Stimulated activated CD4-positive, alpha-beta T cell treated with anti-CD3 and anti-CD28 coated beads, TNF-alpha, amount 100 ng/mL, for 24 hours (primary cell): ENCODE measurements around the gene SERTM2.
"Not testable (repeated sequence)": the region's sequence is repeated elsewhere in the genome, so short reads cannot be mapped to it uniquely, and the experiment has no call there.

Source experiments
- DNase-seq, 3 experiments: peaks; one replicate each; pipeline ENCODE4 v3.0.0-alpha.2; 2020; ENCODE audit warnings: low read depth in 3 of 3

Gene SERTM2

GRCh38 chrX:111511477-111511876 lies at the start of gene SERTM2:
SERTM2 (plus strand) TSS chrX:111511645; CDS start chrX:111518858, 7,213 bp downstream.
- DNase-seq, result no peak

GRCh38 chrX:111465669-111466068 lies 45.8 kb upstream of the SERTM2 start:
- DNase-seq, result no peak

GRCh38 chrX:111467896-111468295 lies 43.5 kb upstream of the SERTM2 start:
- DNase-seq, result no peak

- DNase-seq, result no peak
Measured at GRCh38 chrX:111470681-111471403, 40.6 kb upstream of the SERTM2 start.

- DNase-seq, result no peak
Measured at GRCh38 chrX:111481896-111482295, 29.5 kb upstream of the SERTM2 start.

GRCh38 chrX:111483135-111483534 lies 28.3 kb upstream of the SERTM2 start:
- DNase-seq, result no peak

GRCh38 chrX:111483881-111484280 lies 27.6 kb upstream of the SERTM2 start:
- DNase-seq, result no peak

- DNase-seq, result no peak
Measured at GRCh38 chrX:111490688-111491087, 20.8 kb upstream of the SERTM2 start.

GRCh38 chrX:111492085-111492484 lies 19.4 kb upstream of the SERTM2 start:
- no peak for DNase-seq

- no peak for DNase-seq
Measured at GRCh38 chrX:111498538-111499103, 12.8 kb upstream of the SERTM2 start.

GRCh38 chrX:111503485-111503993 lies 7.9 kb upstream of the SERTM2 start:
- DNase-seq, result no peak

GRCh38 chrX:111504941-111505340 lies 6.5 kb upstream of the SERTM2 start:
- no peak for DNase-seq

- no peak for DNase-seq
Measured at GRCh38 chrX:111505783-111506182, 5.7 kb upstream of the SERTM2 start.

- no peak for DNase-seq
Measured at GRCh38 chrX:111506826-111507225, 4.6 kb upstream of the SERTM2 start.

GRCh38 chrX:111507933-111508332 lies 3.5 kb upstream of the SERTM2 start:
- DNase-seq, result no peak

GRCh38 chrX:111515298-111515697 lies 3.9 kb downstream of the SERTM2 start:
- no peak for DNase-seq

GRCh38 chrX:111518667-111519066 lies 7.2 kb downstream of the SERTM2 start:
- no peak for DNase-seq

GRCh38 chrX:111519215-111519614 lies 7.8 kb downstream of the SERTM2 start:
- DNase-seq, result no peak

- no peak for DNase-seq
Measured at GRCh38 chrX:111520506-111520905, 9.1 kb downstream of the SERTM2 start.

GRCh38 chrX:111521169-111521568 lies 9.7 kb downstream of the SERTM2 start:
- DNase-seq, result no peak

- no peak for DNase-seq
Measured at GRCh38 chrX:111543212-111543741, 31.8 kb downstream of the SERTM2 start.

GRCh38 chrX:111549235-111549634 lies 37.8 kb downstream of the SERTM2 start:
- DNase-seq, result not testable (repeated sequence)

GRCh38 chrX:111555406-111555958 lies 44.0 kb downstream of the SERTM2 start:
- DNase-seq, result no peak
